SW 1271 (cell line): ENCODE data around the gene SPATA16.
"Not testable (repeated sequence)": the region's sequence is repeated elsewhere in the genome, so short reads cannot be mapped to it uniquely, and the experiment has no call there.

Experiments used
- DNase-seq, 2 experiments: peaks; one replicate each; lab custom pipeline; 2025; lab: John Stamatoyannopoulos, UW

The SPATA16 gene

GRCh38 chr3:173058229-173058628 lies 82.8 kb downstream of the SPATA16 start:
- DNase-seq = no peak

GRCh38 chr3:173055228-173055933 lies 85.7 kb downstream of the SPATA16 start:
- DNase-seq = no peak

DNA sequence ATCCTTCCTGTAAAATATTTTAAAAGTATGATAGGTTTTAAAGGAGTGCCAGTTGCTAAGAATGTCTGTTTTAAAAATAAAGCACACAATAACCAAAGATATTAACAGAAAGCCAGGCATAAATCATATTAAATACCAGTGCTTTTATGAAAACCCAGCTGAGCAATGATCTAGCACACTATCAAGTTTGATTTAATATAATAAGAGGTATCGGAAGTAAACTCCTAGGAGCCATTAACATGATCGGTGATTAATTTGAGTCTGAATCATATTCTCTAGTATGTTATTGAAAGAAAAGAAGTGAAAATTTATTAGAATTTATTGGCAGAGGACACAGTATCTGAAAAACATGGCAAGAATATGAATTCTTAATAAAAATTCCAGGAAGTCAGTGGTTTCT lies 91.7 kb downstream of the SPATA16 start:
- DNase-seq = no peak

DNA sequence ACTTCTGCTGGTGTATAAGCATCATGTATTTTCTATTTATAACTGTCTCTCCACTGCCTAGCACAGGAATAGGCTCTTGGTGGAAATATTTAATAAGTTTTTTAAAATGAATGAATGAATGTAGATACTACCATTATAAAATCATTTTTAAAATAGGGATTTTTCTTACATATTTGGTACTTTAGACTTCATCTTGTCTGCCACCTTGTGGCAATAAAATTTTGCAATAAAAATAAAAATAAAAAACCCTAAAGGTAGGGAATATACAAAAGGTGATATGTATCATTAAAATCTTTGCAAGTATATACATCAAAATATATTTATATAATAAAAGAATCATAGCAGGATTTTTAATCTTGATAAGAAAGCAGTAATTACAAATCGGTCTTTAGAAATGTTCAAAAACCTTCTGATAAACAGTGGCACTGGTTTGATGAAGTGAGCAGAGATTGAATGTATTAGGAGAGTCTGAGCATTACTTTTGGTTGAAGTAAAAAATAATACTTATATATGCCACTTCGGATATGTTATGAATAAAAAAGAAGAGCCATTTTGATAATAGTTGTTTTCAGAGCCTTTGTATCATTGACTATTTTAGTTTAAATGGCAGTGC lies 95.2 kb downstream of the SPATA16 start:
- DNase-seq = peak in 1 of 2 experiments; percentile 16

GRCh38 chr3:173044998-173045397 lies 96.0 kb downstream of the SPATA16 start:
- DNase-seq = no peak

- DNase-seq = no peak
These were observed 97.3 kb downstream of the SPATA16 start for GRCh38 chr3:173043757-173044156.

DNA sequence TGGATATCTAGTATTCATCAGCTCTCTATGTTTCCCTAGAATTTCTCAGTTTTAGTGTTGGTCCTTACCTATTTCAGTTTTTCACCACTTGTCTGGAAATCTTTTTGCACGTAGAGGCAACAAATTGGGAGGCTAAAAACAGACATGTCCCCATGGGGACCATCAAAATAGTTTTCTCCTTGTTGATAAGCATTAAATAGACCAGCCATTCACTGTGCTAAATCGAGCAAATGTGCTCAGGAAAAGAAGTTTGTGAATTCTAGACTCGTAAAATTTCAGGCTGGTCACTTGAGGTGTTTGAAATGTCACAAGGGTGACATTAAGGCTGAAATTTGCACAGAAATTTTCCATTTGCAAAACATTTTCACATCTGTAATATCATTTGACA lies 102.6 kb downstream of the SPATA16 start:
- no peak for DNase-seq

- DNase-seq = no peak
These were observed 103.1 kb downstream of the SPATA16 start for GRCh38 chr3:173037840-173038483.

DNA sequence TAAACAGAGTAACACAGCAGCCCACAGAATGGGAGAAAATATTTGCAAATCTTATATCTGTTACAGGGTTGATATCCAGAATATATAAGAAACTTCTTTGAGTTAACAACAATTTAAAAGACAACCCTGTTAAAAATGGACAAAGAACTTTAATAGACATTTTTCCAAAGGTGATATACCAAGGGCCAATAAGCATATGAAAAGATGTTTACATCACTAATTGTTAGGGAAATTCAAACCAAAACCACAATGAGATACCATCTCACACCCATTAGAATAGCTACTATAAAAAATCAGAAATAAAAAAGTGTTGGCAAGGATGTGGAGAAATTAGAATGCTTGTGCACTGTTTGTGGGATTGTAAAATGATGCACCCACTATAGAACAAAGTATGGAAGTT lies 110.8 kb downstream of the SPATA16 start:
- no peak for DNase-seq

- DNase-seq = no peak
These were observed 112.7 kb downstream of the SPATA16 start for GRCh38 chr3:173028351-173028750.

GRCh38 chr3:173027429-173027828 lies 113.6 kb downstream of the SPATA16 start:
- no peak for DNase-seq

DNA sequence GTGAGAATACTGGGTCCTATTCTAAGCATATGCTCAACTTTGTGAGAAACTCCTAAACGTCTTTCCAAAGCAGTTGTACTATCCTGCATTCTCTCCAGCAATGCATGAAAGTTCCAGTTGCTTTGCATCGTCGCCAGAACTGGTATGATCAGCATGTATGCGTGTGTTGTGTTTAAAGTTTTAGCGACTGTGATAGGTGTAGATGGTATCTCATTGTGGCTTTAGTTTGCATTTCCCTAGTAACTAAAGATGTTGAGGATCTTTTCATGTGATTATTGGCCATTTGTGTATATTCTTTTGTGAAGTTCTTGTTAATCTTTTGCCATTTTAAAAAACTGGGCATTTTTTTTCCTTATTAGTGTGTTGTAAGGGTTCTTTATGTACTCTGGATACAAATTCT lies 115.1 kb downstream of the SPATA16 start:
- DNase-seq = no peak

DNA sequence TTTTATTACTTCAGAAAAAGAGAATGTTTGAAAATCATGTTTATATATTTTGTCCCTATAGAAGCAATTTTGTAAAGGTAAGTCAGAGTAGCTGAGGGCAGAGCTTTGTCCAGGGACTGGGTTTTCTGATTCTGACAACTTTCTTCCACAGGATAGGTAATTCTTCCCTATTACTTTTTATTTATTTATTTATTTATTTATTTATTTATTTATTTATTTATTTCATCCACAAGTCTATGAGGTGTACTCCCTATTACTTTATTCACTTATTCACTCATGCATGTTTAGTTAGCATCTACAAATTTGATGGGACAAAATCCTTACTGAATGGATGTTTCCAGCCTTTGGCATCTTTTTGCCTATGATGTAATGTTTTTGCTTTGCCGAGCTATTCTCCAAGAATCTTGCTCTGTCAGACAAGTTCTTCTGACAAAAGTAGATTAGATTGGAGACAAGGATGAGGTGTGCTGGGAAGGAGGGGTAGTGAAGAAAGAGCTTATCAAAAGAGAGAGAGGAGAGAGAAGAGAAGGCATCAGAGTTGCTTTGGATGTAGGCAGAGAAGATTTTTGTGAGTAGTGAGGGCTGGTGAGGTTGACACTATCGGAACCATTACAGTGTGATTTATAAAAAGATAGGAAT lies 119.4 kb downstream of the SPATA16 start:
- DNase-seq = no peak

GRCh38 chr3:173020128-173020527 lies 120.9 kb downstream of the SPATA16 start:
- not testable (repeated sequence) for DNase-seq

DNA sequence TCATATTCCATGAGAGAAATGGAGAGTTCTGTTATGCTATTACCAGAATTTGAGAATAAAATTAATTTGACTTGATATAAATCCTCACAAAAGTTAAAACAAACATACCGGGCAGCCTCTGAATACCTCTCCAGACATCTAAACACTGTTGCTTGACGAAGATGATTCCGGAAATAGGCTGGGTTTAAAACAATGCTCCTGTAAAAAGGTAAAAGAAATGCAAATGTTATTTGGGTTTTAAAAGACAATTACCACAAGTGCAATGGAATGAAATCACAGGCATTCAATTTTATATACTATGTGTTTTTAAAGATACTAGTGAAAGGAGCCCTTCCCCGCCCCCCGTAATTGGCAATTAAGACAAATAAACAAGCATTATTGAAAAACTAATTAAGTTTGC lies 121.7 kb downstream of the SPATA16 start:
- DNase-seq = no peak

GRCh38 chr3:173018758-173019157 lies 122.3 kb downstream of the SPATA16 start:
- no peak for DNase-seq

DNA sequence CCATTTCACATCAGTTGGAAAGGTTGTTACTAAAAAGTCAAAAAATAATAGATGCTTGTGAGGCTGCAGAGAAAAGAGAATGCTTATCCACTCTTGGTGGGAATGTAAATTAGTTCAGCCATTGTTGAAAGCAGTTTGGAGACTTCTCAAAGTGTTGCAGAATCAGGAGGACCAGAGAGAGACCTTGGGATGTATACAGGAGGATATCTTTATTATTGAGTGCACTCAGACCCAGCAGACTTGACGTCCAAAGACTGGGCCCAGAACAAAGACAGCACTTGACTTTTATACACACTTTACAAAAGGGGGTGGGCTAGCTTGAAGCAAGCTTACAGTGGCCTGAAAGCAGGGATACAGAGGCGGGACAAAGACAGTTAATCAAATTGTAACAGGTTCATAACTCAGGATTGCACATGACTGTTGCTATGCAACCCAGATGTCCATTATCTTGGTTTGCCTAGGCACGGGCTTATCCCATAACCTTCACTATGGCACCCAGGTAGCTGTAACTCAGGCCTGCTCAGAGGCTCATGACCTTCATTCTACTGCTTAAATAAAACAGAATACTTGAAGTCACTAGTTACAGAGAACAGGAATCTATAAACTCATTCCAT lies 127.7 kb downstream of the SPATA16 start:
- no peak for DNase-seq

DNA sequence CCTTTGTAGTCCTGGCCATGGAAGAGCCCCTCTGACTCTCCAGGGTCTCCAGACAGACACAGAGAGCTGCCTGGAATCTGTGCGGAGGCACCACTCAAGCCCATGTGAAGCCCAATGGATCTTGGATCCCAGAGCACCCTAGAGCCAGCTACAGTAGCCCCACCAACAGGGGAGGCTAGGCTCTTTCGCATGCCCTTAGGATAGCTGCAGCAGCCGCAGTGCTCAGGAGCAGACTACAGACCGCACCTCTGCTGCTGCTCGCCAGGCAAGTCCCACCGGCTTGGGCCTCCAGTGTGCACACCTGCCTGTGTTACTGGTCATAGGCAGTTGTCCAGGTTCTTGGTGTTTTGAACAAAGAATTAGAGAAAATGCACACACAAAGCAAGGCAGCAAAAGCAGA lies 131.6 kb downstream of the SPATA16 start:
- DNase-seq = no peak

DNA sequence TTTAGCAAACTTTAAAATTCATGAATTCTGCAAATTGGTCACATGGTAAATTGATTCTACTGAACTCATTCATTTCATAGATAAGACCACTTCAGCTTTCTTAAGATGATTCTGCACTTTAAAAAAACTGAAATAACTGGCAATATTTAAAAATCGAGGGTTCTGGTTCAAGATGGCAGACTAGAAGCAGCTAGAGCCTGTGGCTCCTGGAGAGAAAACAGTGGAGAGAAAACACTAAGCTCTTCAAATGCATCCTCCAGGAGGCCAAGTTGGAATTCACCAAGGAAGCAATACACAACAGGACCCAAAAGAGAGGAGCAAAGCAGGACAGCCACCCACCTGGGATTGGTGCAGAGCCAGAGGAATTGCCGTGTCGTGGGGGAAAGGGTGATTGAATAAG lies 132.1 kb downstream of the SPATA16 start:
- DNase-seq = no peak

DNA sequence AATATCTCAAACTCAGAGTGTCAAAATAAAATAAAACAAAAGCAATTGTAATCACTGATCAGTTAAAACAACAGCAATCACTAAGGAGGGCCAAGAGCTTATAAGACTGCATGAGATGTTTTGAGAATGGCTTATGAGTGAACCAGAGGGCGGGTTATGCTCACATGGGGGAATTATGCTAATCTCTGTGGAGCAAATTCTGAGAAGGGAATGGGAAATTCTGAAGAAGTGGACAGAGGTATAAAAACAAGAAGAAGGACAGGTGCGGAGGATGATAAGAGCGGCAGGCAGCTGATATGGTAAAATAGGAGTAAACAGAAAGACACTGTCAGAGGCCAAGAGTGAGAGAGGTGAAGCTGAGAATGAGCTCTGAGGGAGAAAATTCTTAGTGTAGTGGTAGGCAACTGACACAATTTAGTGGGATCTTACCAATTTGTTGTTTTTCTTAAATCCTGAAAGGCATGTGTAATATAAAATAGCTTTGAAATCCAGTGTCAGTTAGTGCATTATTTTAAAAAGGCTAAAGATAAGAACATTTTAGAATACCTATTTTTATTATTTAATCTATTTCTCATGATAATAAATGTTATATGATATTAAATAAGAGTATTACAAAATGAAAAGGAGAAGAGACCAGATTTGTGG lies 133.8 kb downstream of the SPATA16 start:
- no peak for DNase-seq

- DNase-seq = no peak
These were observed 135.0 kb downstream of the SPATA16 start for GRCh38 chr3:173006006-173006405.

- no peak for DNase-seq
These were observed 136.4 kb downstream of the SPATA16 start for GRCh38 chr3:173004681-173005080.
